ENCODE results near the gene STAT6.
"Not testable (repeated sequence)": the region's sequence is repeated elsewhere in the genome, so short reads cannot be mapped to it uniquely, and the experiment has no call there.

Gene STAT6

GRCh38 chr12:57053901-57054300 lies 57.3 kb downstream of the STAT6 start:
- not testable (repeated sequence) for DNase-seq (ENCODE audit: low read depth in 2 of 2)

- not testable (repeated sequence) for DNase-seq (ENCODE audit: low read depth in 2 of 2)
These were observed 58.0 kb downstream of the STAT6 start for GRCh38 chr12:57053146-57053545.

- DNase-seq (ENCODE audit: low read depth in 2 of 2): no peak
These were observed 60.2 kb downstream of the STAT6 start for GRCh38 chr12:57051011-57051410.

GRCh38 chr12:57049890-57050289 lies 61.3 kb downstream of the STAT6 start, which contains the start of gene MYO1A:
Gene MYO1A, minus strand, starts transcription at chr12:57050129. Its CDS starts 1,806 bp downstream, at chr12:57048323.
- no peak for DNase-seq (ENCODE audit: low read depth in 2 of 2)

- no peak for DNase-seq (ENCODE audit: low read depth in 2 of 2)
These were observed 62.1 kb downstream of the STAT6 start for GRCh38 chr12:57049119-57049446.

GRCh38 chr12:57048423-57049118 lies 62.6 kb downstream of the STAT6 start:
- DNase-seq (ENCODE audit: low read depth in 2 of 2): no peak

- no peak for DNase-seq (ENCODE audit: low read depth in 2 of 2)
These were observed 63.2 kb downstream of the STAT6 start for GRCh38 chr12:57047981-57048380.

GRCh38 chr12:57046947-57047890 lies 63.9 kb downstream of the STAT6 start:
- DNase-seq (ENCODE audit: low read depth in 2 of 2): no peak

GRCh38 chr12:57046086-57046791 lies 64.9 kb downstream of the STAT6 start:
- DNase-seq (ENCODE audit: low read depth in 2 of 2): no peak

Data from stimulated activated CD4-positive, alpha-beta T cell treated with anti-CD3 and anti-CD28 coated beads, Interleukin-1b, Interleukin-23, amount 100 ng/mL, for 1 hour (primary cell).